Thyroid gland (tissue), 4 donors: ENCODE measurements around the gene BCKDHA.

ENCODE experiments used
- POLR2A ChIP-seq, 2 donors: fragments of 450-650 bp; IDR thresholded peaks; one replicate each; pipeline ENCODE4 v1.6.1; 2017; ENCODE audit warnings: antibody characterized with exemption in 2 of 2, mild to moderate bottlenecking in 2 of 2, moderate library complexity in 1 of 2
- TF ChIP-seq, protein P1 (sequence below), 6 experiments: fragments of 200-600 bp in 3 of 6; fragments of 450-650 bp in 3 of 6; sonication (generic) in 3 of 6; IDR thresholded peaks; one replicate each; pipeline ENCODE4 v1.5.1; 2016 to 2019; ENCODE audit warnings: antibody characterized with exemption in 6 of 6, mild to moderate bottlenecking in 2 of 6, inconsistent platforms in 1 of 6, moderate library complexity in 1 of 6

GRCh38 chr19:41366089-41366488, 31.5 kb upstream of the BCKDHA start:
- TF ChIP-seq, protein P1, sequence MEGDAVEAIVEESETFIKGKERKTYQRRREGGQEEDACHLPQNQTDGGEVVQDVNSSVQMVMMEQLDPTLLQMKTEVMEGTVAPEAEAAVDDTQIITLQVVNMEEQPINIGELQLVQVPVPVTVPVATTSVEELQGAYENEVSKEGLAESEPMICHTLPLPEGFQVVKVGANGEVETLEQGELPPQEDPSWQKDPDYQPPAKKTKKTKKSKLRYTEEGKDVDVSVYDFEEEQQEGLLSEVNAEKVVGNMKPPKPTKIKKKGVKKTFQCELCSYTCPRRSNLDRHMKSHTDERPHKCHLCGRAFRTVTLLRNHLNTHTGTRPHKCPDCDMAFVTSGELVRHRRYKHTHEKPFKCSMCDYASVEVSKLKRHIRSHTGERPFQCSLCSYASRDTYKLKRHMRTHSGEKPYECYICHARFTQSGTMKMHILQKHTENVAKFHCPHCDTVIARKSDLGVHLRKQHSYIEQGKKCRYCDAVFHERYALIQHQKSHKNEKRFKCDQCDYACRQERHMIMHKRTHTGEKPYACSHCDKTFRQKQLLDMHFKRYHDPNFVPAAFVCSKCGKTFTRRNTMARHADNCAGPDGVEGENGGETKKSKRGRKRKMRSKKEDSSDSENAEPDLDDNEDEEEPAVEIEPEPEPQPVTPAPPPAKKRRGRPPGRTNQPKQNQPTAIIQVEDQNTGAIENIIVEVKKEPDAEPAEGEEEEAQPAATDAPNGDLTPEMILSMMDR (IDR thresholded peaks at IDR 0.05) = no peak
- TF ChIP-seq POLR2A (IDR thresholded peaks at IDR 0.05) = no peak
